MCF 10A (cell line): ENCODE measurements around the gene COL6A2. TPM values are rescaled to one million over a fixed set of nuclear protein-coding genes. Genes with fewer than 3 reads are reported as not detected.

ENCODE experiments used
- BruUV-seq: library from RNA; stranded (reverse); fragments of 400-500 nt; replicated peaks from 2 replicates; lab custom pipeline; 2021; lab: Mats Ljungman, UMichigan
- CTCF ChIA-PET: fragments of 300-600 bp; sonication (Branson Sonifier 250); formaldehyde crosslinking; extraction: SDS; loops from one replicate; lab custom pipeline; 2021; ENCODE audit warnings: antibody characterized with exemption, inconsistent platforms; lab: Yijun Ruan, JAX
- POLR2A ChIA-PET: fragments of 300-600, 350-650 bp; sonication (Branson Sonifier 250); formaldehyde crosslinking; extraction: SDS; loops from one replicate; lab custom pipeline; 2020; ENCODE audit warnings: antibody characterized with exemption, inconsistent platforms; lab: Yijun Ruan, JAX
- DNase-seq: peaks from one replicate; pipeline ENCODE4 v3.0.0-alpha.2; 2018; ENCODE audit not compliant: unreplicated experiment
- H3K27ac Mint-ChIP-seq: one replicate; pipeline ENCODE4 v1.8.0; 2022; ENCODE audit warnings: mild to moderate bottlenecking, low read depth, mixed read lengths; ENCODE audit not compliant: unreplicated experiment
- H3K27me3 Mint-ChIP-seq: one replicate; pipeline ENCODE4 v1.8.0; 2022; ENCODE audit warnings: mixed read lengths; ENCODE audit not compliant: insufficient read depth, unreplicated experiment
- H3K36me3 Mint-ChIP-seq: one replicate; pipeline ENCODE4 v1.8.0; 2022; ENCODE audit warnings: mild to moderate bottlenecking, moderate library complexity, mixed read lengths; ENCODE audit not compliant: insufficient read depth, unreplicated experiment
- H3K4me1 Mint-ChIP-seq: one replicate; pipeline ENCODE4 v1.8.0; 2022; ENCODE audit warnings: mixed read lengths; ENCODE audit not compliant: insufficient read depth, unreplicated experiment
- H3K4me3 Mint-ChIP-seq: one replicate; pipeline ENCODE4 v1.8.0; 2022; ENCODE audit warnings: mild to moderate bottlenecking, moderate library complexity, mixed read lengths; ENCODE audit not compliant: unreplicated experiment
- H3K9me3 Mint-ChIP-seq: one replicate; pipeline ENCODE4 v1.8.0; 2022; ENCODE audit warnings: mixed read lengths; ENCODE audit not compliant: unreplicated experiment
- intact Hi-C: fragments of 100-400 bp; cut with micrococcal nuclease; formaldehyde crosslinking; loops from 2 replicates; pipeline ENCODE4 v1.14.1; 2022
- total RNA-seq: library from RNA; stranded (reverse); gene quantifications from 2 replicates; pipeline ENCODE4 v1.2.3, GENCODE V29; 2022
- TF ChIP-seq, protein P1 (sequence below): fragments of 200-600 bp; IDR thresholded peaks from one replicate; pipeline ENCODE4 v1.8.0; 2022; ENCODE audit warnings: antibody characterized with exemption, mild to moderate bottlenecking; ENCODE audit not compliant: unreplicated experiment

Gene COL6A2
- total RNA-seq, 1 experiment from 2014 or later: 0.61 TPM

DNA sequence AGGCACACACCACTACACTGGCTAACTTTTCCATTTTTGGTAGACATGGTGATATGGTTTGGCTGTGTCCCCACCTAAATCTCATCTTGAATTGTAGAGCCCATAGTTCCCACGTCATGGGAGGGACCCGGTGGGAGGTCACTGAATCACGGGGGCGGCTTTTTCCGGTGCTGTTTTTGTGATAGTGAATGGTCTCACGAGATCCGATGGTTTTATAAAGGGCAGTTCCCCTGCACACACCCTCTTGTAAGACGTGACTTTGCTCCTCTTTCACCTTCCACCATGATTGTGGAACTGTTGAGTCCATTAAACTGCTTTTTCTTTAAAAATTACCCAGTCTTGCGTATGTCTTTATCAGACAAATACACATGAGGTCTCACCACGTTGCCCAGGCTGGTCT is 58.8 kb downstream of the COL6A2 start:
- TF ChIP-seq, protein P1, sequence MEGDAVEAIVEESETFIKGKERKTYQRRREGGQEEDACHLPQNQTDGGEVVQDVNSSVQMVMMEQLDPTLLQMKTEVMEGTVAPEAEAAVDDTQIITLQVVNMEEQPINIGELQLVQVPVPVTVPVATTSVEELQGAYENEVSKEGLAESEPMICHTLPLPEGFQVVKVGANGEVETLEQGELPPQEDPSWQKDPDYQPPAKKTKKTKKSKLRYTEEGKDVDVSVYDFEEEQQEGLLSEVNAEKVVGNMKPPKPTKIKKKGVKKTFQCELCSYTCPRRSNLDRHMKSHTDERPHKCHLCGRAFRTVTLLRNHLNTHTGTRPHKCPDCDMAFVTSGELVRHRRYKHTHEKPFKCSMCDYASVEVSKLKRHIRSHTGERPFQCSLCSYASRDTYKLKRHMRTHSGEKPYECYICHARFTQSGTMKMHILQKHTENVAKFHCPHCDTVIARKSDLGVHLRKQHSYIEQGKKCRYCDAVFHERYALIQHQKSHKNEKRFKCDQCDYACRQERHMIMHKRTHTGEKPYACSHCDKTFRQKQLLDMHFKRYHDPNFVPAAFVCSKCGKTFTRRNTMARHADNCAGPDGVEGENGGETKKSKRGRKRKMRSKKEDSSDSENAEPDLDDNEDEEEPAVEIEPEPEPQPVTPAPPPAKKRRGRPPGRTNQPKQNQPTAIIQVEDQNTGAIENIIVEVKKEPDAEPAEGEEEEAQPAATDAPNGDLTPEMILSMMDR: no peak
- POLR2A ChIA-PET: no interaction called here
- Mint-ChIP-seq H3K4me1 (peaks cover 5% of the 10 kb centered on the region), H3K36me3 (no peaks in the 10 kb centered on the region), H3K27me3 (no peaks in the 10 kb centered on the region), H3K4me3 (no peak overlapping the region), H3K9me3 (no peaks in the 10 kb centered on the region), H3K27ac (no peak overlapping the region)
- intact Hi-C loops: no loop called here
- BruUV-seq: no TSS peak
- DNase-seq: no peak
- CTCF ChIA-PET: no interaction called here

DNA sequence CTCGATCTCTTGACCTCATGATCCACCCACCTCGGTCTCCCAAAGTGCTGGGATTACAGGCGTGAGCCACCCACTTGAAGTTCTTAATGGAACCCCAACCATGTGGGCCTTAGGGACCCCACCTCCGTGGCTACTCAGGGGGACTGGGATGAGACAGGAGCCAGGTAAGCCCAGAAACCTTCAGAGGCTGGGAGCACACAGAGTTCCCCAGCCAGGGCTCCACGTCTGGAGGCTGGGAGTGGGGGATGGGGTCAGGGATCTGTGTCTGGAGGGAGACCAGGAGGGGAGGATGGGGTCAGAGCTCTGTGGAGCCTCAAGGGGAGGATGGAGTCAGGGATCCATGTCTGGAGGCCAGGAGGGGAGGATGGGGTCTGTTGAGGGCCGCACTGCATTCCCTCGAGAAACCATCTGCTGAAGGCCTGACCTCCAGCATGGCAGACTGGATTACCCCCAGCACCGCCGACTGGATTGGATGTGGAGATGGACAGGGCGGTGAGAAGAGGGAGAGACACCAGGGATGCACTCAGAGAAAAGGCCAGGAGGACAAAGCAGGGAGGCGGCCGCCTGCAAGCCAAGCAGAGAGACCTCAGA is 59.6 kb downstream of the COL6A2 start:
- intact Hi-C loops: no loop called here
- Mint-ChIP-seq H3K27me3 (no peaks in the 10 kb centered on the region), H3K27ac (no peak overlapping the region), H3K9me3 (no peaks in the 10 kb centered on the region), H3K4me1 (peaks cover 5% of the 10 kb centered on the region), H3K4me3 (no peak overlapping the region), H3K36me3 (no peaks in the 10 kb centered on the region)
- TF ChIP-seq, protein P1: no peak
- no peak for DNase-seq
- POLR2A ChIA-PET: no interaction called here
- BruUV-seq: no TSS peak
- CTCF ChIA-PET: interaction anchor here (0.6 kb wide), 2 partner anchors 13 to 14 kb away, joined by 3 read pairs; no protein-coding TSS in a partner anchor

DNA sequence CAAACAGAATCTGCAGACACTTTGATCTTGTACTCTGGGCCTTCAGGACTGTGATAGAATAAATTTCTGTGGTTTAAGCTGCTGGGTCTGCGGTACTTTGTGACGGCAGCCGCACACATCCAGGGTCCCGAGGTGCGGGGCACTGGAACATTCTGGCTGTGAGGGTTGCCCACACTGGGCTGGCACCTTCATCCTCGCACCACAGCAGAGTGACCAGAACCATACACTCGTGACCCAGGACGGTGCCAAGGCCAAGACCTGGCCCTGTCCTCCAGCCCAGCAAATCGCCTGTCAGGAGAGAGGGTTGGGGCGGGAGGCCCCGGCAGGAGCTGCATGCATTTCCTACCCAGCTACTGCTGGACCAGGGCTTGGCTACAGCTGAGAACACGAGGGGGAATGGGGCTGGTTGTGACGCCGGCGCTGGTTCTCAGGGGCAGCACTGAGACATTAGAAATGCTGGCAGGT is 60.1 kb downstream of the COL6A2 start:
- no peak for DNase-seq
- H3K4me1 Mint-ChIP-seq: peaks cover 5% of the 10 kb centered on the region
- H3K27ac Mint-ChIP-seq: no peak overlapping the region
- ChIA-PET POLR2A (interaction anchor here (0.6 kb wide), 1 partner anchor 10 kb away, joined by 4 read pairs; no protein-coding TSS in a partner anchor), CTCF (interaction anchor here (0.6 to 2.6 kb wide), 2 partner anchors 14 to 15 kb away, joined by 3 to 11 read pairs; no protein-coding TSS in a partner anchor)
- H3K9me3 Mint-ChIP-seq: no peaks in the 10 kb centered on the region
- BruUV-seq: no TSS peak
- TF ChIP-seq, protein P1: no peak
- no peaks in the 10 kb centered on the region for H3K27me3 Mint-ChIP-seq
- H3K36me3 Mint-ChIP-seq: no peaks in the 10 kb centered on the region
- H3K4me3 Mint-ChIP-seq: no peak overlapping the region
- intact Hi-C loops: no loop called here

DNA sequence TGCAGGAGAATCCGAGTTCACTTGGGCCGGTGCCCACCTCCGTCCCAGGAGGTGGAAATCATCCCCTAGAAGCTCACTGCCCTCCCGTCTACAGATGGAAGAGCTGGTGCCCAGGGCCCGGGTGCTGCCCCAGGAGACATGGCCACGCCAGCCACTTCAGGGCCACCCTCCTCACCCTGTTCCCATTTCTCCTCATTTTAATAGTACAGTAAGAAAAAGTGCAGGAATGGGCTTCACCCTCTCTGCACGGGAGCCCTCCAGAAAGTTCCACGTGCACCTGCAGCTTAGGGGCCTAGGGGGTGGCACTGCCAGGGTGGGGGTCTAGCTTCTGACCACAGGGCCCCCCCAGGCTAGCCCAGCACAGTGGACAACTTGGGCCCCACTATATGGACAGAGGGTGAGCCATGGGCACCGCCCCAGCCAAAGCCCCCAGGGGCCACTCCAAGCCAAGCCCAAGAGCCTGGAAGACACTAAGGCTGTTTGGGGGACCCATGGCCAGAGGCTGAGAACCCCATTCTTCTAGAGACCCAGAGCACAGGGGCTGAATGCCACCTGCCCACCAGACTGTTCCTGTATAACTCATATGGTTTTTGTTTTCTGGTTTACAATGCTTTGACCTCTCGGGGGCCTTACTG is 60.9 kb downstream of the COL6A2 start:
- CTCF ChIA-PET: interaction anchor here (2.6 kb wide), 1 partner anchor 16 kb away, joined by 11 read pairs; no protein-coding TSS in a partner anchor
- POLR2A ChIA-PET: interaction anchor here (0.6 kb wide), 1 partner anchor 9 kb away, joined by 4 read pairs; no protein-coding TSS in a partner anchor
- no peak for DNase-seq
- intact Hi-C loops: no loop called here
- no peak overlapping the region for H3K4me3 Mint-ChIP-seq
- H3K4me1 Mint-ChIP-seq: peaks cover 5% of the 10 kb centered on the region
- no peaks in the 10 kb centered on the region for H3K9me3 Mint-ChIP-seq
- H3K27me3 Mint-ChIP-seq: no peaks in the 10 kb centered on the region
- no peak overlapping the region for H3K27ac Mint-ChIP-seq
- TF ChIP-seq, protein P1: no peak
- BruUV-seq: no TSS peak
- H3K36me3 Mint-ChIP-seq: no peaks in the 10 kb centered on the region
